ENCODE measurements around the gene PCSK6. TPM values are rescaled to one million over a fixed set of nuclear protein-coding genes. Genes with fewer than 3 reads are reported as not detected.

The PCSK6 gene
- total RNA-seq, 1 donor from 2014 or later, result 3.7 TPM

GRCh38 chr15:101349047-101349951 lies 140.2 kb downstream of the PCSK6 start:
- DNase-seq (ENCODE audit: low read depth), result peak; percentile 23
- no peak overlapping the region for H3K4me3 ChIP-seq (ENCODE audit: low read depth, low read length)
- TF ChIP-seq, protein P1, sequence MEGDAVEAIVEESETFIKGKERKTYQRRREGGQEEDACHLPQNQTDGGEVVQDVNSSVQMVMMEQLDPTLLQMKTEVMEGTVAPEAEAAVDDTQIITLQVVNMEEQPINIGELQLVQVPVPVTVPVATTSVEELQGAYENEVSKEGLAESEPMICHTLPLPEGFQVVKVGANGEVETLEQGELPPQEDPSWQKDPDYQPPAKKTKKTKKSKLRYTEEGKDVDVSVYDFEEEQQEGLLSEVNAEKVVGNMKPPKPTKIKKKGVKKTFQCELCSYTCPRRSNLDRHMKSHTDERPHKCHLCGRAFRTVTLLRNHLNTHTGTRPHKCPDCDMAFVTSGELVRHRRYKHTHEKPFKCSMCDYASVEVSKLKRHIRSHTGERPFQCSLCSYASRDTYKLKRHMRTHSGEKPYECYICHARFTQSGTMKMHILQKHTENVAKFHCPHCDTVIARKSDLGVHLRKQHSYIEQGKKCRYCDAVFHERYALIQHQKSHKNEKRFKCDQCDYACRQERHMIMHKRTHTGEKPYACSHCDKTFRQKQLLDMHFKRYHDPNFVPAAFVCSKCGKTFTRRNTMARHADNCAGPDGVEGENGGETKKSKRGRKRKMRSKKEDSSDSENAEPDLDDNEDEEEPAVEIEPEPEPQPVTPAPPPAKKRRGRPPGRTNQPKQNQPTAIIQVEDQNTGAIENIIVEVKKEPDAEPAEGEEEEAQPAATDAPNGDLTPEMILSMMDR (conservative IDR thresholded peaks at IDR 0.05; ENCODE audit: low read depth, low read length), result no peak

DNA sequence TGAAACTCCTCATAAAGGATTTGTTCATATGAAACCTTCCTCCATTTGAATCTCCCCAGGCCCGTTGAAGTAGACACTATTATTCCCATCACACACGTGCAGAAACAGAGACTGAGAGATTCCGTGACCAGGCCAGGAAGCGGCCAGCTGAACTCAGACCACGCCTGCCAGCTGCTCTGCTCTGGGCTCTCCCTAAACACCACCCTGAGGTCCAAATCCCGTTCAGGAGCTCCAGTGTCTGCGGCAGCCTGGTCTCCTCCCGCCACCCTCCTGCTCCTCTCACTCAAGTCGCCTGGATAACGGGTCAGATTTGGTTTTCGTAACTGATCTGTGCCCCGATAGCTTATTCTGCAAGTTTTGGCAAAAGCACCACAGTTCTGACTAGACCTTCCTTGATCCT lies 140.9 kb downstream of the PCSK6 start:
- no peak for DNase-seq (ENCODE audit: low read depth)
- TF ChIP-seq, protein P1 (conservative IDR thresholded peaks at IDR 0.05; ENCODE audit: low read depth, low read length), result no peak
- no peak overlapping the region for H3K4me3 ChIP-seq (ENCODE audit: low read depth, low read length)

DNA sequence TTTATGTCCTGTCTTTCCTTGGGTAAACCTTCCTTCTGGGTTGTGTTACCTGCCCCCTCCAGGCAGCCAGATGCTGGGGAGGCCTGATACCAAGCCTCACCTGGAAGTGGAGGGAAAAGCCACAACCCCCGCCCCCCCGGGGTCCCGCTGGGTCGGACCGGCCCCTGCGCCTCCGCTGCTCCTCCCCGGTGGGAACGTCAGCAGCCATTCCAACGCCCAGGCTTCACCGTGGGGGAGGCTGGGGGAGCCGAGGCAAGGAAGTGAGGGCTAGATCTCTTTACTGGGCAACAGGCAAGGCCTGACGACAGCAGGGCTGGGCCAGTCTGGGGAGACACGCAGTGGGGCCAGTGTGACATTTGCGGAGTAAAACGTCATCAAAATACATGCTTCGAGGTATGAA lies 141.5 kb downstream of the PCSK6 start:
- H3K4me3 ChIP-seq (ENCODE audit: low read depth, low read length), result no peak overlapping the region
- TF ChIP-seq, protein P1 (conservative IDR thresholded peaks at IDR 0.05; ENCODE audit: low read depth, low read length), result no peak
- no peak for DNase-seq (ENCODE audit: low read depth)

- H3K4me3 ChIP-seq (ENCODE audit: low read depth, low read length), result no peak overlapping the region
- DNase-seq (ENCODE audit: low read depth), result no peak
- TF ChIP-seq, protein P1 (conservative IDR thresholded peaks at IDR 0.05; ENCODE audit: low read depth, low read length), result no peak
Observed at GRCh38 chr15:101347454-101347853, 142.1 kb downstream of the PCSK6 start.

DNA sequence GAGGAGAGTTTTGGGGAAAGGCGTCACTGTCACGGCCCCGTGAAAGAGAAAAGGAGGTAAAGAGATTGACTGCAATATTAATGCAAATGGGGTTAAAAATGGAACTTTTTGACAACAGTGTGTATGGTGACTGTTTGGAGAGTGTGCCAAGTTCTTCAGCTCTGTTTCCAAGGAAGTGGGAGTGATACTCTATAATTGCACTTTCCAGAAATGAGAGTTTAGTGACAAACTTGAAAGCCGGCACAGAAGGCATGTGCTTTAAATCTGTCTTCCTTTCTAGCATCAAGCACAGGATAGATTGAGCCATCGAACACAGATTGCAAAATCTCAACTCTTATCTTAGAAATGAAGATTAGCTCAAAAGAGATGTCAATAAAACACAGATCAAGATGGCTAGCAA lies 142.6 kb downstream of the PCSK6 start:
- DNase-seq (ENCODE audit: low read depth), result no peak
- TF ChIP-seq, protein P1 (conservative IDR thresholded peaks at IDR 0.05; ENCODE audit: low read depth, low read length), result no peak
- H3K4me3 ChIP-seq (ENCODE audit: low read depth, low read length), result no peak overlapping the region

- no peak overlapping the region for H3K4me3 ChIP-seq (ENCODE audit: low read depth, low read length)
- DNase-seq (ENCODE audit: low read depth), result no peak
- TF ChIP-seq, protein P1 (conservative IDR thresholded peaks at IDR 0.05; ENCODE audit: low read depth, low read length), result no peak
Observed at GRCh38 chr15:101342056-101342455, 147.5 kb downstream of the PCSK6 start.
